SH-SY5Y (cell line): ENCODE measurements around the gene MANSC4.

Experiments used
- GATA2 ChIP-seq: IDR thresholded peaks from 2 replicates; pipeline ENCODE4 v1.6.1; 2011; ENCODE audit warnings: mild to moderate bottlenecking, low read depth, low read length
- GATA3 ChIP-seq: IDR thresholded peaks from 2 replicates; pipeline ENCODE4 v1.6.1; 2011; ENCODE audit warnings: low read depth, mild to moderate bottlenecking, low read length, moderate library complexity

The MANSC4 gene

GRCh38 chr12:27747111-27747820 is 32.8 kb downstream of the MANSC4 start:
- TF ChIP-seq GATA2 (no peak), GATA3 (no peak)

DNA sequence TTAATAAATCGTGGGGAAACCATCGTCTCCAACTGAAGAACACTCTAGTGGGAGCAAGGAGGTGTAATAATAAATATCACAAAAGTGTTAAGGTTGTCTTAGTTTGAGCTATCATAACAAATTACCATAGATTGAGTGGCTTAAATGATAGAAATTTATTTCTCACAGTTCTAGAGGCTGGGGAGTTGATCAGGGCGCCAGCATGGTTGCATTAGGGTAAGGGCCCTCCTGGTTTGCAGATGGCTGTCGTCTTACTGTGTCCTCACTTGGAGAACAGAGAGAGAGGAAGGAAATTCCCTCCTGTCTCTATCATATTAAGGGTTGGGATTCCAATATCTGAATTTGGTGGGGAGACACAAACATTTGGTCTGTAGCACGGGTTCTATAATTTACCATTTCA is 36.4 kb downstream of the MANSC4 start:
- no peak for TF ChIP-seq GATA2
- no peak for TF ChIP-seq GATA3

GRCh38 chr12:27733791-27734190 is 46.2 kb downstream of the MANSC4 start:
- no peak for TF ChIP-seq GATA2
- no peak for TF ChIP-seq GATA3

GRCh38 chr12:27733052-27733656 is 46.9 kb downstream of the MANSC4 start:
- no peak for TF ChIP-seq GATA3
- TF ChIP-seq GATA2, result no peak

- TF ChIP-seq GATA2, result no peak
- no peak for TF ChIP-seq GATA3
Measured at GRCh38 chr12:27732281-27732680, 47.8 kb downstream of the MANSC4 start.

- no peak for TF ChIP-seq GATA3
- no peak for TF ChIP-seq GATA2
Measured at GRCh38 chr12:27730097-27730588, 49.9 kb downstream of the MANSC4 start.

- TF ChIP-seq GATA3 (no peak), GATA2 (no peak)
Measured at GRCh38 chr12:27723212-27723611, 56.8 kb downstream of the MANSC4 start.
